GM12865 (cell line): ENCODE results near the gene SYNC.

Experiments used
- DNase-seq: peaks from one replicate; pipeline ENCODE4 v3.0.0; 2010; ENCODE audit warnings: low read depth
- H3K4me3 ChIP-seq: 2 replicates; pipeline ENCODE4 v1.5.1; 2011; ENCODE audit warnings: mild to moderate bottlenecking, low read depth, low read length, control low read depth
- TF ChIP-seq, protein P1 (sequence below): IDR thresholded peaks from 2 replicates; pipeline ENCODE4 v1.5.1; 2011; ENCODE audit warnings: low read length, control low read depth, low read depth, inconsistent platforms; ENCODE audit not compliant: insufficient read depth; ENCODE audit errors: missing control alignments

Gene SYNC

DNA sequence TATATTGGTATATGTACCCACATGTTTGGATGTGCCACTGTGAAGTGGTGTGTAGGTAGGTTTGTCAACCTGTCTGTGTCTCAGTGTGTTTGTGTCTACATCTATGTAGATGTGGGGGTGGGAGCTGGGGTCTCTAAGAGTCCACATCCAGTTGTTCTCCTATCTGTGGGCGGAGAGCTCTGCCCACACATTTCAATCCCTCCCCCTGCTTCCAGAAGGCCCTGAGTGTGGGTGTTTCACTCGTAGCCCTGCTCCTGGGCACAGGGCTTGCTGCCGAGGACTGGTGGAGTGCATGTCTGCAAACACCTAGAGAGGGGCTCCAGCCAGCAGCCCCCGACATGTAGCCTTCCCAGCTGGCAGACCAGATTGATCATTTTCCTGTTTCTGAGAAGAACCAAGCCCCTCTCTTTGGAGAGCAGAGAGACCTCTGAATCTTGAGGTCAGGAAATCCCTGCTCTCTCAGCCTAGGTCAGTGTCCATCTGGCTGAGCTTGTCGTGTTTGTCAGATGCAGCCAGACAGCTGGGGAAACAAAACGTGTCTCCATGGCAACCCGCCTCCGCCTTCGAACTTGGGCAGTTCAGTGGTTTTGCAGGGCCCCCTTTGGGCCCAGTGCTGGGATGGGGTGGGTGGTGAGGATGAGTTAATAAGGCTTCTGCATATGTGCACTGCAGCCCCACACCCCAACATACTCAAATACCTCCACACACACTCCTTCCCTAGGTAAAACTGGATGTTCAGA is 31.2 kb upstream of the SYNC start:
- TF ChIP-seq, protein P1, sequence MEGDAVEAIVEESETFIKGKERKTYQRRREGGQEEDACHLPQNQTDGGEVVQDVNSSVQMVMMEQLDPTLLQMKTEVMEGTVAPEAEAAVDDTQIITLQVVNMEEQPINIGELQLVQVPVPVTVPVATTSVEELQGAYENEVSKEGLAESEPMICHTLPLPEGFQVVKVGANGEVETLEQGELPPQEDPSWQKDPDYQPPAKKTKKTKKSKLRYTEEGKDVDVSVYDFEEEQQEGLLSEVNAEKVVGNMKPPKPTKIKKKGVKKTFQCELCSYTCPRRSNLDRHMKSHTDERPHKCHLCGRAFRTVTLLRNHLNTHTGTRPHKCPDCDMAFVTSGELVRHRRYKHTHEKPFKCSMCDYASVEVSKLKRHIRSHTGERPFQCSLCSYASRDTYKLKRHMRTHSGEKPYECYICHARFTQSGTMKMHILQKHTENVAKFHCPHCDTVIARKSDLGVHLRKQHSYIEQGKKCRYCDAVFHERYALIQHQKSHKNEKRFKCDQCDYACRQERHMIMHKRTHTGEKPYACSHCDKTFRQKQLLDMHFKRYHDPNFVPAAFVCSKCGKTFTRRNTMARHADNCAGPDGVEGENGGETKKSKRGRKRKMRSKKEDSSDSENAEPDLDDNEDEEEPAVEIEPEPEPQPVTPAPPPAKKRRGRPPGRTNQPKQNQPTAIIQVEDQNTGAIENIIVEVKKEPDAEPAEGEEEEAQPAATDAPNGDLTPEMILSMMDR, result no peak
- H3K4me3 ChIP-seq, result no peak overlapping the region
- peak; percentile 50 for DNase-seq

DNA sequence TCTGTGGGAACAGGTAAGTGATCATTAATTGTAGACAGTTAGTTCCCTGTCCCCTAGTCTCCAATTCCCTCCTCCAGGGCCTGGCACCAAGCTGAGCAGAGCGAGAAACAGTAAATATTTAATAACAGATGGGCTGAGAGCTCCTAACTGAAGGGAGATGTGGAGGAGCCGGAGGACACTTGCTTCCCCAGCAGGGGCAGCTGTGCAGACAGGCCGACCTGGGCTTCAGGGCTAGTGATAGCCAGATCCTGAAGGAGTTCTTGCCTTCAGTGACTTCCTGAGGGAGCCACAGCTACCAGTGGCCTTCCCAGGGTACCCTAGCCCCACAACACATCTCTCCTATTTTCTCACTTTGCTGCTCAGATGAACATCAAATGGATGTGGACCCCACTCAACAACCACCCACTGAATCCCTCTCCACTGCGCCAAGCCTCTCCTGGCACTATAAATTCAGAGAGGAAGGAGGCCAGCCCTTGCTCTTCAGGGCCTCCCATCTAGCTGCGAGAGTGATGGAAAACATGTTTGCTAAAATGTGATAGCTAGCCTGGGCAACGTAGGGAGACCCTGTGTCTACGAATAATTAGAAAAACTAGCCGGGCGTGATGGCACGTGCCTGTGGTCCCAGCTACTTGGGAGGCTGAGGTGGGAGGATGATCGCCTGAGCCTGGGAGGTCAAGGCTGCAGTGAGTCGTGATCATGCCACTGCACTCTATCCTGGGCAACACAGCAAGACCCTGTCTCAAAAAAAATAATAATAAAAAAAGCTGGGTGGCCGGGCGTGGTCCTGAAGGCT is 26.9 kb upstream of the SYNC start:
- TF ChIP-seq, protein P1, result no peak
- DNase-seq, result no peak
- H3K4me3 ChIP-seq, result no peak overlapping the region

DNA sequence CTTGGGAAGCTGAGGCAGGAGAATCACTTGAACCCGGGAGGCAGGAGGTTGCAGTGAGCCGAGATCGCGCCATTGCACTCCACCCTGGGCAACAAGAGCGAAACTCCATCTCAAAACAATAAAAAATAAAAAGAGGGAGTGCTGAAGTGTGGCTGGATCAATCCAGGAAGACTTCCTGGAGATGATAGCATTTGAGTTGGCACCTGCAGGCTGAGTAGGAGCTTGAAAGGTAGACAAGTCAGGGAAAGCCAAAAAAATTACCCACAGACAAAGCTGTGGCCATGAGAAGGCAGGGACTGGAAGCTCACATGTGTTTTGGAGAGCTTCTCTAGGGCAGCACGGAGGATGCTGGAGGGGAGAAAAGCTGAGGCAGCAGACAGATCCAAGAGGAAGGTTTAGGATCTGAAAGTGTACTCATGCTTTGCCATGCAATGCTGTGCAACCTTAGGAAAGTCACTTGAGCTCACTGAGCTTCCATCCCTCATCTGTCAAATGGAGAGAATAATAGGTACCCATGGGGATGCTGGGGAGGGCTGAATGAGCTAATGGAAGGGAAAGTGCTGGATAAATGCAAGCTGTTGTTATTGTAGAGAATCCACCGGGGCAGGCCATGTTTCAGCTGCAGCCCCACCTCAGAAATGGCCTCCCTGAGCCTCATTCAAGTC is 26.0 kb upstream of the SYNC start:
- DNase-seq, result no peak
- TF ChIP-seq, protein P1, result no peak
- H3K4me3 ChIP-seq, result no peak overlapping the region

DNA sequence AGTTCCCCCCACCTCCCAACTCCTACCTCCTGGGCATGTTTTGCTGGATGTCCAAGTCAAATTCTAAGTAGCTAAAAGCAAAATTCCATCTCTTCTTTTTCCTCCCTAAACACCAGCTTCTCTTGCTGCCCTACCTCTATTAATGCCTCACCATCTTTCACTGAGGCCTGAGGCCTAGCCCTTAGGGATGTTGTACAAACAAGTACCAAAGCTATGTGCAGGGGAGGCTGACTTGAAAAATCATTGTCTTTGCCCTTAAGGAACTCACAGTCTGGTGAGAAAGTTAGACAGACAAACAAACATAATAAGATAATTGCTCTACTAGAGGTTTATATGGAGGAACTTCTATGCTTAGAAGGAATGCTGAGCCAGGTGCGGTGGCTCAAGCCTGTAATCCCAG is 25.3 kb upstream of the SYNC start:
- TF ChIP-seq, protein P1, result no peak
- no peak overlapping the region for H3K4me3 ChIP-seq
- no peak for DNase-seq

DNA sequence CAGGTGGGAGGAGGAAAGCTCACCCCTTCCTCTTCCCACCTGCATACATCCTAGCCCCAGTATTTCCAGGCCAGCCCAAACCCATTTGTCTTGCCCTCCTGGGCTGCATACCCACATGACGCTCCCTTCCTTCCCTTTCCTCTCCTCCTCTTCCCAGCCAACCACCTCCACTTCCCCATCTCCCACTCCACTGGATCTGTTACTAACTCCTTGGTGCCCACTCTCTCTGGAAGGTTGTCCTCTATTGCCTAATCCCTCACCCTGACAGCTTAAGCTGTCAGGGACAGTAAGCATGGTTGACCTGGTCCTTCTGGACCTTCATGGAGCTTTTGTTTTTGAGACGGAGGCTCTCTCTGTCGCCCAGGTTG is 23.0 kb upstream of the SYNC start:
- H3K4me3 ChIP-seq, result no peak overlapping the region
- DNase-seq, result no peak
- TF ChIP-seq, protein P1, result no peak

DNA sequence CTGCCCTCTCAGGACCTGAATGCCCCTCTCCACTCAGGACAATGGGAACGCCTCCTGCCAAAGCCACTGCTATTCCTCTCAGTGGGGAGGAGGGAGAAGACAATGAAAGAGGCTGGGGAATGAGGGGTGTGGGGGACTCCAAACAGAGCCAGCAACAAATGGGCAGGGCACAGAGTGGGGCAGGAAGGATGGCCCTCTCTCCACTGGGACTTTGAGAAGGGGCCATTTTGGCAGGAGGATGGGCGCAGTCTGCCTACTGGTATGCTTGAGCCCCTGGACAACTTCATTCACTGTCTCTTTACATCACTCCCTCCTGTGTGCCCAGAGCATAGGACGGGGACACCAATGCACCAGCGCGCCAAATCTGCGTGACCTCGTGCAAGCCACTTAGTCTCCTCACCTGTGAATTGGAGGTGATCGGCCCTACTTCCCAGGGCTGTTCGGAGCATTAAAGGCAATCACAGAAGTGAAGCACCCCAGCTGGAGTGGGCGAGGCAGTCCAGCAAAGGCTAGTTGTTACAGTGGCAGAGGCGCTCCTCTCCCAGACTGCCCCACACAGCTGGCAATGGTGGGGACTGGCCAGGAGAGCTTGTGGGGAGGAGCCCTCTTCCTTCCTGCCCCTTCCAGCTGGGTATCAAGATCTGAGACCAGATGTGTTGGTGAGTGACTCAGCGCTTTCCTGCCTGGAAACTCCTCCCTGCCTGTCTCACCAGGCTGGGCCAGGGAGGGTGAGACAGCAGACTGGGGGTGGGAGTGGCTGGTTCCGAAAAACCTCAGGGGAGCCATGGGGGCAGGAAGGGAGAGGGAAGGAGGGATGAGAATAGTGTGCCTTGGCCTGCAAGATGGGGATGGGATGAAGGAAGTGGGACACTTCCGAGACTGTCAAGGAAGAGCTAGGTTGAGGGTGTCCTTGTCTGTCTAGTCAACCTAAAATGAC is 22.4 kb upstream of the SYNC start:
- peak; percentile 19 for DNase-seq
- no peak overlapping the region for H3K4me3 ChIP-seq
- TF ChIP-seq, protein P1, result no peak
